Fibroblast of peridontal ligament (primary cell): Measurements from ENCODE around the gene STAG1.
"Not testable (repeated sequence)": the region's sequence is repeated elsewhere in the genome, so short reads cannot be mapped to it uniquely, and the experiment has no call there.

Experiments
- DNase-seq: peaks from one replicate; pipeline ENCODE4 v3.0.0-alpha.2; 2010; ENCODE audit errors: extremely low read depth

STAG1 gene

GRCh38 chr3:136513367-136513766 lies 238.8 kb downstream of the STAG1 start:
- DNase-seq: peak; percentile 30

GRCh38 chr3:136512381-136512780 lies 239.8 kb downstream of the STAG1 start:
- DNase-seq: peak; percentile 94

GRCh38 chr3:136505676-136506075 lies 246.5 kb downstream of the STAG1 start:
- DNase-seq: no peak

GRCh38 chr3:136503056-136503455 lies 249.1 kb downstream of the STAG1 start:
- no peak for DNase-seq

GRCh38 chr3:136498919-136499447 lies 253.2 kb downstream of the STAG1 start:
- DNase-seq: no peak

- DNase-seq: peak; percentile 56
These were observed 257.0 kb downstream of the STAG1 start for GRCh38 chr3:136495213-136495612.

GRCh38 chr3:136490646-136491405 lies 261.4 kb downstream of the STAG1 start:
- DNase-seq: no peak

GRCh38 chr3:136485777-136486176 lies 266.4 kb downstream of the STAG1 start:
- DNase-seq: no peak

GRCh38 chr3:136476280-136476679 lies 275.9 kb downstream of the STAG1 start:
- no peak for DNase-seq

- not testable (repeated sequence) for DNase-seq
These were observed 277.3 kb downstream of the STAG1 start for GRCh38 chr3:136474876-136475275.

GRCh38 chr3:136473716-136474326 lies 278.4 kb downstream of the STAG1 start:
- DNase-seq: peak; percentile 95

- DNase-seq: no peak
These were observed 286.9 kb downstream of the STAG1 start for GRCh38 chr3:136465296-136465695.

- peak; percentile 80 for DNase-seq
These were observed 287.7 kb downstream of the STAG1 start for GRCh38 chr3:136464502-136464901.

GRCh38 chr3:136463170-136463569 lies 289.0 kb downstream of the STAG1 start:
- no peak for DNase-seq

GRCh38 chr3:136457793-136458192 lies 294.4 kb downstream of the STAG1 start:
- no peak for DNase-seq

GRCh38 chr3:136456196-136456595 lies 296.0 kb downstream of the STAG1 start:
- no peak for DNase-seq

GRCh38 chr3:136444581-136444980 lies 307.6 kb downstream of the STAG1 start:
- no peak for DNase-seq

- no peak for DNase-seq
These were observed 315.1 kb downstream of the STAG1 start for GRCh38 chr3:136437043-136437442.

- no peak for DNase-seq
These were observed 317.7 kb downstream of the STAG1 start for GRCh38 chr3:136434429-136434828.

- DNase-seq: no peak
These were observed 319.5 kb downstream of the STAG1 start for GRCh38 chr3:136432685-136433084.

GRCh38 chr3:136428167-136428566 lies 324.0 kb downstream of the STAG1 start:
- no peak for DNase-seq

GRCh38 chr3:136427236-136427635 lies 324.9 kb downstream of the STAG1 start:
- no peak for DNase-seq

GRCh38 chr3:136414476-136414875 lies 337.7 kb downstream of the STAG1 start:
- DNase-seq: peak; percentile 6
